ENCODE results near the gene PPP1R14C. TPM values are rescaled to one million over a fixed set of nuclear protein-coding genes. Genes with fewer than 3 reads are reported as not detected.
"Not testable (repeated sequence)": the region's sequence is repeated elsewhere in the genome, so short reads cannot be mapped to it uniquely, and the experiment has no call there.

The PPP1R14C gene
- total RNA-seq, 1 experiment from 2014 or later = not detected

DNA sequence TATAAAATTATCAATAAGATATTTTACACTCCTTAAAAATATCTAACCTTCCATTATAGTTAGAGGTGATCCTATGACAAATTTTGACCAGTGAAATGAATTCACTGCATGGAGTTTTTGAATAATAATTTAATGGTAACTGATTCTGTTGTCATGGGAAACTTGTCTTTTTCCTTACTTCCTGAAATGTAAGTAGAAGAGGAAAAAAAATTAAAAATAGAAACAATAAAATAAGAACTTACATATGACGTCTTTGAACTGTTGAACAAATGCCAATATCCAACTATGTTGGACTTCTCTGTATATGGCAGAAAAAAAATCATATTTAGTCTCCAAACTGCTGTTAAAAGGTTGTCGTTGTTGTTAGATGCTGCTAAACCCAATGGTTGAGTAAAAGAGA, 26.3 kb downstream of the PPP1R14C start:
- DNase-seq (ENCODE audit: low spot score) = no peak

DNA sequence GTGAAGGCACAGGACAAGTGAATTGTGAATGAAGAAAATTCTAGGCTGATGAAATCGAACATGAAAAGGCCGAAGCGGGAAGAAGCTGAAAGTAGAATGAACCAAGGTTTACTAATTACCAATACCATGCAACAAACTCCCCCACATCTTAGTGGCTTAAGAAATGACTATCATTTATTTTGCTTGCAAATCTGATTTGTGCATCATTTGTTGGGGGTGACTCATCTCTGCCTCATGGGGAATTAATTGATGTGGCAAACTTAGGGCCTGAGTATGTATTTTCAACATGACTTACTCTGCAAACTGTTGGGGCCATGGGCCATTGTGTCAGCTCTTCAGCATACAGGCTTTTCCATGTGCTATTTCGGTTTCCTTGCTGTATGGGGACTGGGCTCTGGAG, 26.8 kb downstream of the PPP1R14C start:
- DNase-seq (ENCODE audit: low spot score) = no peak

DNA sequence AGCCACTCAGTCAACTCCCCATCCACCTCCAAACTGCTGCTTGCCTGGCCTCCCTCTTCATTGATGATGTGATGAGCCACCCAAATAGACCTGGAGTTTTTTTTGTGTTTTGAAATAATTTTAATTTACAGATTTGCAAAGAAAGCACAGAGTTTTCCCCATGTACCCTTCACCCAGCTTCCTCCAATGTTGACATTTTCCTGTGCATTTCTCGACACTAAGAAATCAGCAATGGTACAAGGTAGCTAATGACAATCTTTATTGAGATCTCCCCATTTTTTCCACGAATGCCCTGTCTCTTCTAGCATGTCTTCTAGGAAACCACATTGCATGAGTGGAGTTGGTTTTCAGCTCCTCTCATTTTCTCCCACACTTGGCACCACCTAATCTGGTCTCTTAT, 30.1 kb downstream of the PPP1R14C start:
- no peak for DNase-seq (ENCODE audit: low spot score)

DNA sequence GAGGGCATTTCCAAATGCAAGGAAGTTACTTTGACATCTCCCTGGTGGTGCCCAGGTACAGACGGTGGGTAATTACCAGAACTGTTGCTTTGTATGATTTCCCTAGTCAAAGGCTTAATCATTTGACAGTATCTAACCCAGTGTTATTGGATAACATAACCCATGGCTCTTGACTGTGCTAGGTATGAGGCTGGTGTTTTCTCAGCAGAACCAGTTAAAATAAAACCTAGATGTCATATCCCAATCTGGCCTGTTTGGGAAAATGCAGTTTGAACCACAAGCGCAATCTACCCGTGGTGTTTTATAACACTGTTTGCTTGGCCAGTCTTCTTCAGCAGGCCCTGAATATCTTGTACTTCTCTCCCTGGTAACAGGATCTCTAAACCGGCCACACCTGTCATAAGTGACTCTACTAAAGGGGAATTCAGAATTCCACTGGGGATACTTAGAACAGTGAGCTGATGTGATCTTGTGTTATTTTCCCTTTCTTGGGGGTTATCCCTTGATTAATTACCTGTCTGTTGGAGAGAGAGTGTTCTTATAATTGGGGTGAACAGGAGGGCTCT, 32.8 kb downstream of the PPP1R14C start:
- DNase-seq (ENCODE audit: low spot score) = no peak

DNA sequence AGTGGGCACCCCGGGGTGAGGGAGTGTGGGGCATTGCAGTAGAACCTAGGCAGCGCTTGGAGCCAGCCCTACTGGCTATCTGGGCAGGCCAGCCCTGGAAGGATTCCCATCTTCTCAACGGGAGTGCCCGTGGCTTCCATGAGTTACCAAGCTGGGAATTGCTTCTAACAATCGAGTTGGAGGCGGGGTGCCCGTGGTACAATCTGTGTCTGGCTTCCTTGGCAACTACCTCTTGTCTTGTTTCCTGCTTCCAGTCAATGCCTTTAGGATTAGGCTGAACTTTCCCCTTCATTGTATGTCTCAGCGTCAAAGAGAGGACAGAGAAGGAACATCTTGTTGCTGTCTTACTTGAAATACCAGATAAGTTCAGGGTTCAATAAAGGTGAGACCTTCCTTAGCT, 33.3 kb downstream of the PPP1R14C start:
- no peak for DNase-seq (ENCODE audit: low spot score)

DNA sequence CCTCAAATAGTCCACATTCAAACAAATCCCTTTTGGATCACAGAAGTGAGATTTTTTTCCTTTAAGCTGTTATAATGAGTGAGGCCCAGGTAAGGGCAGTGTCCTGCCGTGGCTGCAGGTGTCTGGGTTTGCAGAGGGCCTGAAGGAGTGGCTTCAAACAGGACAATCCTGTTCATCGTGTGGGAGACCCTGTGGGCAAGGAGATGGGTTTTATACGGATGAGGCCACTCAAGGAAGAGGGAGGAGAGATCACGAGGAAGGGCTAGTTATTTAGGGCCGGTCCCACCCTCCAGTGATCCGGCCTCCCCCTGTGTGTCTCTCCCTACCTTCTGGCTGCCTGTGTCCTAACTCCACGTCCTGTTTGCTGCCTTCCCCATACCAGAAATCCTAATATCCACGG, 33.8 kb downstream of the PPP1R14C start:
- DNase-seq (ENCODE audit: low spot score) = no peak

DNA sequence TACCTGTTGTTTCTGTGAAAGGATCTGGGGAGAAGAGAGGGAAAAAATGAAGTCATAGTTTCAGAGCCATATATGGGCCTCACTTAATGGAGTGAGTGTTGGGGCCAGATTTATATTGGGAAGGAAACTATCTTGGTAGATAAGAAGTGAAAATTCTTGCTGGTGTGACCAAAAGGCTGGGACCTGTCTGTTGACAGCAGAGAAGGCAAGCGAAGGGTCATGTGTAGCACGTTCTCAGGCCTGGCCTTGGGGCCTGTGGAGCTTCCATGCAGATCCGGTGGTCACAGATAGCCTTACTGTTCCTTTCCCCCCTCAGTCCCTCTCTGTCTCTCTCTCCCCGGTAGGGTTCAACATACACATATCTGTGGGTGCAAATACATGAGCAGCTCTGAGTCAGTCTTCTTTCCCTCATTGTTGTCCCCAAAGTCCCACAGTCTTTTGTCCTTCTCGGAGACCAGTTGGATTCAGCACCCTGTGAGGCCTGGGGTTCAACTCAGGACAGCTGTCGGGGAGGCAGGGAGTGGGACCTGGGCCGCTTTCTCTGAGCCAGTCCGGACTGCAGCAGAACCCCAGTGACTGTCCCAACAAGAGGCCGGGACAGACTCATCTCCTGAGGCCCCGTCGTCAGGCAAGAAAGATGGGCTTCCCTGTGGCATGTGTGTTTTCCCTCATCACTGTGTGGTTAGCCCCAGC, 34.6 kb downstream of the PPP1R14C start:
- no peak for DNase-seq (ENCODE audit: low spot score)

DNA sequence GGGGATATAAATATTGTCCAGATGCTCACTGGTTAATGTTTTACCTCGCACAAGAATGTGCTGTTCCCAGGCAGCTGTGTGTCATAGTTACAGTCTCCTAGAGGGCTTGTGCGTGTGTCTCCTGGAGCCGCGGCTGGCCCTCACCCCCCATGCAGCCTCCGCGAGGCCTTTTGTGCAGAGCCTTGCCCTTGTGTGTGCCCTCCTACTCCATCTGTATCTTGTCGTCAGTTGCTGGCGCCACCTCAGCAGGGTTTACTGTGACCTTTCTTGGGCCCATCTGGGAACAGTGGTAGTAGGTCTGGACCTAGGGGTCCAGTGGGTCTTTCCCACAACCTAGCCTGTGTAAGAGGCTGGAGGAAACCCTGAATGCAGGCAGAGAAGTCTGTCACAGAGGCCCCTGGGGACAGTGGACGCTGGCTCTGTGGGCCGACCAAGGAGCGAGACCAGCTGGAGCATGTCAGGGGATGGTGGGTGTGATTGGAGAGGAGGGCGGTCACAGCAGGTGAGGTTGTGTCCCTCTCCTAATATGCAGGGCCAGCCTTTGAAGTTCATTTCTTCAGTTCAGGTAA, 35.2 kb downstream of the PPP1R14C start:
- DNase-seq (ENCODE audit: low spot score) = no peak

DNA sequence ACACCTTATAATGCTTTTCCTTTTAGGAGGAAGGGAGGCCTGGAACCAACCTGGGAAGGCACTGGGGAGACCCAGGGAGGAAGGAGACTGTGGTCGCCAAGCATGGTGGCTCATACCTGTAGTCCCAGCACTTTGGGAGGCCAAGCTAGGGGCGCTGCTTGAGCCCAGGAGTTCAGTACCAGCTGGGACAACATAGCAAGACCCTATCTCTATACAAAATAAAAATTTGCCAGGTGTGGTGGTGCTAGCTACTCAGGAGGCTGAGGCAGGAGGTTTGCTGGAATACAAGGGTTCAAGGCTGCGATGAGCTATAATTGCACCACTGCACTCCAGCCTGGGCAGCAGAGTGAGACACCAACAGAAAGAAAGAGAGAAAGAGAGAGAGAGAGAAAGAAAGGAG, 36.2 kb downstream of the PPP1R14C start:
- DNase-seq (ENCODE audit: low spot score) = no peak

DNA sequence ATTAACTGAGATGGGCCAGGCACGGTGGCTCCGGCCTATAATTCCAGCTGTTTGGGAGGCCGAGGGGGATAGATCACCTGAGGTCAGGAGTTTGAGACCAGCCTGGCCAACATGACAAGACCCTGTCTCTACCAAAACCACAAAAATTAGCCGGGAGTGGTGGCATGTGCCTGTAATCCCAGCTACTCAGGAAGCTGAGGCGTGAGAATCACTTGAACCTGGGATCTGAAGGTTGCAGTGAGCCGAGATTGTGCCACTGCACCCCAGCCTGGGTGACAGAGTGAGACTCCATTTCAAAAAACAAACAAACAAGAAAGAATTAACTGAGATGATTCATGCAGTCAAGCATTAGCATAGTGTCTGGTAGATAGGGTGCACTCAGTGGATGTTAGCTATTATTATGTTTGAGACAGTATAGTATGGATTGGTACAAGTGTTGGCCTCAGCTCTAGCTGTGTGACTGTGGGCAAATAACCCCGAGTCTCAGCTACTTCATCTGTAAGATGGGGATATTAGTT, 37.1 kb downstream of the PPP1R14C start:
- not testable (repeated sequence) for DNase-seq (ENCODE audit: low spot score)

DNA sequence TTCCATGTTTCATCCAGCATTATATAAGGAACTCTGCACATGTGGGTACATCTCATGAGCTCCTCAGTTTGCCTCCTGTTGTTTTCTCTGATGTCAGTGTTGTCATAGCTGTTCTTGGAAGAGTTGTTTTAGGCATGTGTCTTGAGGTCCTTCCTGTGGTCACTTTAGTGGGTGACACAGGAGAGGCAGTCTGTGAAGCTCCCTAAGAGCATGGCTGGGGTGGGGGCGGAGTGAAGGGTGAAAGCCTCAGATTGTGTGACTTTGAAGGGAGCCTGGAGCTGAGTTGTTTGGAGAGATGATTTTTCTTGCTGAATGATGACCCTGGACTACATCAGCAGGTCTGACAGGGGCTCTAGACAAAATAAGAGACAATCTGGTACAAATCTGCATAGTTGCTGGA, 37.7 kb downstream of the PPP1R14C start:
- DNase-seq (ENCODE audit: low spot score) = no peak

DNA sequence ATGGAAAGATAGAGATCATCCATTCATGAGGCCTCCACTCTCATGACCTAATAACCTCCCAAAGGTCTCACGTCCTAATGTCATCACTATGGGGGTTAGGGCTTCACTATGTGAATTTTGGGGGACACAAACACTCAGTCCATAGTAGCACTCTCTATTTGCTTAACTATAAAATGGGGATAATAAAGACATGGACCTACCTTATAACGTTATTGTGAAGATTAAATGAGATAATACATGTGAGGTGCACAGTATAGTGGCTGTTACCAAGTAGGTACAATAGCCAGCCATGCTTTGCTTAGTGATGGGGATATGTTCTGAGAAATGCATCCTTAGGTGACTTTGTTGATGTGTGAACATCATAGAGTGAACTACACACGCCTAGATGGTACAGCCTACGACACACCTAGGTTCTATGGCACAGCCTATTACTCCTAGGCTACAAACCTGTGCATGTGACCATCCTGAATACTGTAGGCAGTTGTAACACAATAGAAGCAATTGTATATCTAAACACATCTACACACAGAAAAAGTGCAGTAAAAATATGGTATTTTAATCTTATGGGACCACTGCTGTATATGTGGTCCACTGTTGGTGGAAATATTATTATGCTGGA, 39.7 kb downstream of the PPP1R14C start:
- no peak for DNase-seq (ENCODE audit: low spot score)

DNA sequence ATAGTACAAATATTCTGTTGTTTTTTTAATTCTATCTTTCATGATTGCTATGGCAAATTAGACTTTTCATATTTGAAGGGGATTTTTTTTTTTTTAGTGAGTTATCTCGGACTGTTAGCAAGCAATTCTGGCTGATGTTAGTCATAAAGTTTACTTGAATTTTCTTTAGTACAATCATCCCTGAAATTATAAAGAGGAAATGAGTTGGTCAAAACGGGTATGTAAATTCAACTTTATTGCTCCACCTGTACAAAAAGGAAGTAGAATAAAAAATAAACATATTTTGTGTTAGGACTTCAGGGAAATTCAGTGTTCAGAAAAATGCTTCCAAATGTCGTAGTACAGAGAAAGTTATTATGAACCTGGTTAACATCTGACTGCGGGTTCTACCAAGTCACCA, 40.3 kb downstream of the PPP1R14C start:
- DNase-seq (ENCODE audit: low spot score) = no peak

DNA sequence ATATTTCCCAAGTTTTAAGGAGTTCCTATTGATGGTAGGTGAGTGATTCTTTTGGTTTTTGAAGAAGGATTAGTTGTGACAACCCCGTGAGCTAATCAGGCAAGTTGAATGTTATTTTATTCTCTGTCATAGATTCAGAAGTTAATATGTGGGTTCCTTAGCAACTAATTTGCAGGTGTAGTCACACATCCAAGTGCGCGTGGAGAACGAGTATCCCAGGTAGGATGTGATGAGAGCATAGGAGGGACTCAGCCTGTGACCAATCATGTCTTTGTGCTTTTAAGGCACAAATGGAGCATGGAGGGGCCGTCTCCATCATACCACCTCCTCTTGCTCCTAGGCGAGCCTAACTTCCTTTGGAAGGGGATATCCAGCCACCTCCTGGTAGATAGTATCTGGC, 41.1 kb downstream of the PPP1R14C start:
- DNase-seq (ENCODE audit: low spot score) = no peak

DNA sequence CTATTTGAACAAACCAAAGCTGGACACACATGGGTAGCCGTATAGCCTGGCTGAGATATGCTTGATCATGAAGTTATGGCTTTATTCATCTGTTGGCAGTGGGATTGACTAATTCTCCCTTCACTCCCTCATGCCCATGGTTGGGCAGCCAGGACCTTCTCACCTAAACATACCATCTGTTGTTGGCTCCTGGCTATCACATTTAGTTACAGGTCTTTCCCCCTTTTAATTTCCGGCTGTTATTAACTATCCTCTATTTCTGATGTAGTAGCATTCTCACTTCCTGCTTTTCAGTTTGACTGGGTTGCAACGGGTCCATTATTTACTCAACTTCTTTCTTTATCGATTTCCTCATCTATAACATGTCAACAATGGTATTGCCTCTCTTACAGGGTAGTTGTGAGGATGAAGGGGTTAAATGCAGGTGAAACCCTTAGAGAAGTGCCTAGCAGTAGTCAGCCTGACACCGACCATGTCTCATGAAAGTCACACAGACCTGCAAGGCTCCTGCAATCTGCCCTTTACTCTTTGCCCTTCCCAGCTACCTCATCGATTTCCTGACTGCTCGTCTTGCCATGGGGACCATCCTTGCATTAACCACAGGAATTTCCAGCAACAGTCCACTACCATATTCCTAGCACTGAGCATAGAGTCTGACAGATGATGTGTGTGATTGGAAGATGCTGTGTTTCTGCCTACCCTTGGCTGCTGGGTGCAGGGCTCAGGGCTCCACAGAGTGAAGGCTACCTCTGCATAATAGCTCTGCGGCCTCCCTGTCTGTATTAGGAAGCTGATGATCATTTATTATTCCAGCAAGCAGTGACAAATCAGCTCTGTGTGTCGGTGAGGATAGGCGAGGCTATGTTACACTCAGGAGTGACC, 42.2 kb downstream of the PPP1R14C start:
- DNase-seq (ENCODE audit: low spot score) = no peak

DNA sequence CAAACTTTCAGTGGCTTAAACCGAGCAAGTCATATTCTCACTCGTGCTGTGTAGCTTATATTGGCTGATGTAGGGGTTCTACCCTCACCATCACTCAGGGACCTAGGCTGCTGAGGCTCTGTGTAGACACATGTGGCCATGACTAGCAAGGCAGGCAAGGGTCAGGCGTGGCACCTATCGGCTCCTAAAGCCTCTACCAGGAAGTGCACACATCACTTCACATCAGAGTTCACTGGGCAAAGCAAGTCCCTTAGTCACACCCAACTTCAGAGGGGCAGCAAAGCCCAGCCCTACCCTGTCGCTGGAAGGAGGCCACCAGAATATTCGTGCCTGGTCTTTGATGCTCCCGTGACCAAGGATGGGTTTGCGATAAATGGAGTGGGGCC, 42.9 kb downstream of the PPP1R14C start:
- no peak for DNase-seq (ENCODE audit: low spot score)

DNA sequence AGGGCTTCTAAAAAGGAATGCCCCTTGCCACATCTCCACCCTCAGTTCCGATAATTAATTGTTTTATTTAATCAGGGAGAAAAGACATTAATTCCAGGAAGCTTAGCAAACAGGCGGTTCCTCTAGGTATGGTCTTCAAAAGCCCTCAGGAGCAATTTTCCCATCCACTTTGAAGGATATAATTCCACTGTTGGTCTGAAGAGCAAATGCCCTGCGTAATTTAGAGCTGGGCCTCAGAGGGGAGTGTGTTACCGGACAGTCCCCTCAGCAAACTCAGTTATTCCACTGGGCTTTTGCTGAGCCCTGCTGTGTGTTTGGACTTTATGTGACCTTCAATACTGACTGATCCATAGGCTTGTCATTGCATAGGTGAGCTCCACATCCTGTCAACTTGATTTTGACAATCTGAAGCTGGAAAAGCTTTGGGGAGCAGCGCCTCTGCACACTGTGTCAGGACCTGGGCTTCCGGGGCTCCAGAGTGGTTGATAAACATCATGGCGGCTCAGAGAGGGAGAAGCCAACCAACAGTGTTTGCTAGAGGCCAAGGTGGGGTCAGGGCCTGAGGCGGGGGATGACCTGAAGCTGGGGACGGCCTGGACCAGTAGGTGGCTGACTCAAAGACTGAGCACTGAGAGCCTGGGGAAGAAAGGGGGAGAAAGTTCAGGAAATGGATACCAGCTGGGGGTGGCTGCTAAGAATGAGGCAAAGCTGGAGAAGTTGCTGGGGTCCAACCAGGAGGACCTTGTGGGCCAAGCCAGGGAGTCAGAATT, 43.5 kb downstream of the PPP1R14C start:
- no peak for DNase-seq (ENCODE audit: low spot score)

DNA sequence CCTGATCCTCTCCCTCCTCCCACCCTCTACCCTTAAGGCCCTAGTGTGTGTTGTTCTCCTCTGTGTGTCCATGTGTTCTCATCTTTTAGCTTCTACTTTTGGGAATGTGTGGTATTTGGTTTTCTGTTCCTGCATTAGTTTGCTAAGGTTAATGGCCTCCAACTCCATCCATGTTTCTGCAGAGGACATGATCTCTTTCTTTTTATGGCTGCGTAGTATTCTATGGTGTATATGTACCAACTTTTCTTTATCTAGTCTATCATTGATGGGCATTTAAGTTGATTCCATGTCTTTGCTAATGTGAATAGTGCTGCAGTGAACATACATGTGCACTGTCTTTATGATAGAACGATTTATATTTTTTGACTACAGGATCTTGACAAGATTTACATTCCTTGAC, 44.6 kb downstream of the PPP1R14C start:
- DNase-seq (ENCODE audit: low spot score) = not testable (repeated sequence)

DNA sequence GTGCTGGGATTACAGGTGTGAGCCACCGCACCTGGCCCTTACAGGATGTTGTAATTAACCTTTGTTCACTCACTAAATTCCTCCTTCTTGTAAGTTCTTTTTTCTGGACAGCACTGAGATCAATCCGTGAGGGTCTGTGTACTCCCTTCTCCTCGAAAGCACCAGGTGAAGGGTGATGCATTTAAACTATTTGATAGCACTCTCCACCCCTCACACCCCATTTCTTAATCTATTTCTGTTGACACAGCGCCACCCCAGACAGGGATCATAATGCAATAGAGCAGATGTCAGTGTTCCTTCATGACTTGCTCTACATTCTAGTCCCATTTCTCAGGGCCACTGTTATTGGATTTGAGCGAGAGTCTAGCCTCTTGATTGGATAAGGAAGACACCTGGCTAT, 46.3 kb downstream of the PPP1R14C start:
- no peak for DNase-seq (ENCODE audit: low spot score)

DNA sequence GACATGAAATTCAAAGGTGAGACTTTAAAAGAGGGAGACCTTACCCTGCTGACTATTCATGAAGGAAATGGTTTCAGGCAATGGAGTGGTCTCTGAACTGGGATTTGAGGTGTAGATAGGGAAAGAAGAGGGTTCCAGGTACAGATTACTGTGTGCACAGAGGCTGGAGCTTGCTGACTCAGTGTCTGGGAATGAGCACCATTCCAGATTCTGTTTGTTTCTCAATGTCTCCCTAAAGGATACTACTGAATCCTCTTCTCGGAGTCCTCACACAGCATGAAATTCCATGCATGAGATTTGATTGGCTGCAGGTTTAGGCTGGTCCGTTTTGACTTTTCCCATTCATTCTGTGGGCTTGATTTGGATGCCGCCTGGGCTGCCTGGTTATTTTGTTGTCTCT, 49.0 kb downstream of the PPP1R14C start:
- DNase-seq (ENCODE audit: low spot score) = no peak

DNA sequence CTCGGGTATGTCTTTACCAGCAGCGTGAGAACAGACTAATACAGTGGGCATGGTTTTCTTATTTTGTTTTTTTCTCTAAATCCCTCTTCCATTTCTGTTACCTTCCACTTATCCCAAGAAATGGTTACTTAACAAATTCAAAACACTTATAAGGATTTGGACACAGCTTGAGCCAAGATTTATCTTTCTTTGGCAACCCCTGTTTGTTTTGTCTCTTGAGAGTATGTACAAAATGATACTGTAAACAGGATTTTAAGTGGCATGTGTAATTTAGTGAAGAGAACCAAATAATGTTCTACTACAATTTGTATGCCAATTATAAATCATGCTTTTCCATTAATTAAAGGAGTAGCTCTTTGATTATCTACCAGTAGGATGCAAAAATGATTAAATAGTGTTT, 51.4 kb downstream of the PPP1R14C start:
- no peak for DNase-seq (ENCODE audit: low spot score)

Data from H4 (cell line).